Type B pancreatic cell (in vitro differentiated cells): ENCODE data around the gene PRDM16. TPM values are rescaled to one million over a fixed set of nuclear protein-coding genes. Genes with fewer than 3 reads are reported as not detected.

Experiments used
- DNase-seq: peaks from one replicate; pipeline ENCODE4 v3.0.0; 2021; ENCODE audit warnings: mixed read lengths; ENCODE audit not compliant: unreplicated experiment; ENCODE audit errors: extremely low spot score
- H3K27ac Mint-ChIP-seq: 2 replicates; pipeline ENCODE4 v1.8.0; 2021; ENCODE audit warnings: mild to moderate bottlenecking, mixed read lengths
- H3K27me3 Mint-ChIP-seq: 2 replicates; pipeline ENCODE4 v1.8.0; 2021; ENCODE audit warnings: mixed read lengths
- H3K36me3 Mint-ChIP-seq: 2 replicates; pipeline ENCODE4 v1.8.0; 2021; ENCODE audit warnings: mixed read lengths
- H3K4me1 Mint-ChIP-seq: one replicate; pipeline ENCODE4 v1.8.0; 2021; ENCODE audit warnings: mixed read lengths; ENCODE audit not compliant: unreplicated experiment
- H3K4me3 Mint-ChIP-seq: 2 replicates; pipeline ENCODE4 v1.8.0; 2021; ENCODE audit warnings: mild to moderate bottlenecking, mixed read lengths
- H3K9me3 Mint-ChIP-seq: 2 replicates; pipeline ENCODE4 v1.8.0; 2021; ENCODE audit warnings: mixed read lengths
- CTCF ChIP-seq: fragments of 200-600 bp; sonication (generic); conservative IDR thresholded peaks from 2 replicates; pipeline ENCODE4 v1.5.0; 2021; ENCODE audit warnings: antibody characterized with exemption, mild to moderate bottlenecking
- total RNA-seq: library from RNA; stranded (reverse); gene quantifications from 2 replicates; pipeline ENCODE4 v1.2.1, GENCODE V29; 2021; ENCODE audit warnings: low replicate concordance

The PRDM16 gene
- total RNA-seq, 1 donor from 2014 or later = 23.6 TPM

- no peaks in the 10 kb centered on the region for H3K36me3 Mint-ChIP-seq
- H3K27ac Mint-ChIP-seq = no peak overlapping the region
- H3K9me3 Mint-ChIP-seq = no peaks in the 10 kb centered on the region
- DNase-seq = no peak
- peaks cover 31% of the 10 kb centered on the region for H3K27me3 Mint-ChIP-seq
- peaks cover 22% of the 10 kb centered on the region for H3K4me1 Mint-ChIP-seq
- no peak for TF ChIP-seq CTCF
- H3K4me3 Mint-ChIP-seq = no peak overlapping the region
Measured at GRCh38 chr1:3273447-3273846, 204.4 kb downstream of the PRDM16 start.

- Mint-ChIP-seq H3K9me3 (no peaks in the 10 kb centered on the region), H3K36me3 (no peaks in the 10 kb centered on the region), H3K27ac (peak overlapping the region; percentile 51), H3K27me3 (peaks cover 19% of the 10 kb centered on the region), H3K4me1 (peaks cover 22% of the 10 kb centered on the region), H3K4me3 (peak overlapping the region; percentile 34)
- TF ChIP-seq CTCF = no peak
- no peak for DNase-seq
Measured at GRCh38 chr1:3274972-3275371, 206.0 kb downstream of the PRDM16 start.

DNA sequence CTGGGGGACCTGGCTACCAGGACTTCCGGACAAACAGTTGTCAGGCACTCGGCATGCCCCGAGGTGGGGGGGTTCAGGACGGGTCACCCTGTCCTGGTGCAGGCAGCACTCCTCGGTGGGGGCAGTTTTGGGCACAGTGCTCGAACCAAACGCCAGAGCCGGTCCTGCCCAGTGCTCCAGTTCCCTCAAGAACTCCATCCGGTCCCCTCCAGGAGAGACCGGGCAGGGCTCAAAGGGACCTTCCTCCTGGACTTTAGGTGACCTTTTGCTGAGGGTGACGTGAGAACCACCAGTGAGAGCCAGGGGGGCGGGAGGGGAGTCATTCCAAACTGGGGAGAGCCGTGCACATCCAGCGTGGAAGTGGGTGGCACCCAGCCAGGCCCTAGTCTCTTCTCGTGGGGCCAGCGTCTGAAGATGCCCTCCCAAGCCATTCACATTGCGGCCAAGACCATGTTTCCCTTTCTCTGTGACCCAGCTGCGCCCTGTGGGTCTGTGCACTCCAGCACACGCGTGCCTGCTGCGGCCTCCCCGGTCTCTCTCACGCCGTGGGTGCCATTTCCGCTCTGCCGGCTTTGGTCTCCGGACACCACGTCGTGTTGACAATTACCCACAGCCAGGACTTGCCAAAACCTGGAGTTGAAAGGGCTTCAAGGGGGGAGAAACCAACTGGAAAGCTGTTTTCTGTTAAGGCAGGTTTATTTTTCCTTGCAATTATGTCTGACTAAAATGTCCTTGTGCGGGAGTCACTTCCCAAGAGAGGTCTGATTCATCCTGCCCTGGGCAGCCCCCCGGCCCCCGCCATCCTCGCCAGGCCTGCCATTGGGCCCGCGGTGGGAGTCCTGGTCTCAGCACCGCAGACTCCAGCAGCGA lies 206.7 kb downstream of the PRDM16 start:
- TF ChIP-seq CTCF = no peak
- no peaks in the 10 kb centered on the region for H3K36me3 Mint-ChIP-seq
- no peak overlapping the region for H3K4me3 Mint-ChIP-seq
- no peak for DNase-seq
- no peak overlapping the region for H3K27ac Mint-ChIP-seq
- H3K27me3 Mint-ChIP-seq = peaks cover 18% of the 10 kb centered on the region
- peaks cover 22% of the 10 kb centered on the region for H3K4me1 Mint-ChIP-seq
- H3K9me3 Mint-ChIP-seq = no peaks in the 10 kb centered on the region

DNA sequence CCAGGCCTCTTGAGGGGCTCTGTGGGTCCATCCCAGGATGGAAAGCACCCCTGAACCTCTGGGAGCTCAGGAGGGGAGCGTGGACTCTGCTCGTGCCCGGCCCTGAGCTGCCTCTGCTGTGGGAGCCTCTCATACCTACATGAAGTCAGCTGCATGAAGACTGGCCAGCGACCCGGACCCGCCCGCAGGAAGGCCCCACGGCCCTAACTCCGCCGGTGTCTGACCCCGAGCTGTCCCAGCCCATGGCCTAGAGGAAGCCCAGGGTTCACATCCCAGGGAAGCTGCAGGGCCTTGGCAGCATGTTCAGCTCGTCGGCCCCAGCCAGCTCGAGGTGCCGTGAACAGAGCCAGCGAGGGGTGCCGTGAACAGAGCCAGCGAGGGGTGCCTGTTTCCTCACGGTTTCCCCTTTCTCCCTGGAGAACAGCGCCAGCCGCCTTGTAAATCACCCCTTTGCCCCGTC lies 207.4 kb downstream of the PRDM16 start:
- peaks cover 22% of the 10 kb centered on the region for H3K4me1 Mint-ChIP-seq
- H3K36me3 Mint-ChIP-seq = no peaks in the 10 kb centered on the region
- H3K9me3 Mint-ChIP-seq = no peaks in the 10 kb centered on the region
- no peak for TF ChIP-seq CTCF
- DNase-seq = no peak
- H3K27me3 Mint-ChIP-seq = peaks cover 21% of the 10 kb centered on the region
- H3K27ac Mint-ChIP-seq = no peak overlapping the region
- H3K4me3 Mint-ChIP-seq = no peak overlapping the region

DNA sequence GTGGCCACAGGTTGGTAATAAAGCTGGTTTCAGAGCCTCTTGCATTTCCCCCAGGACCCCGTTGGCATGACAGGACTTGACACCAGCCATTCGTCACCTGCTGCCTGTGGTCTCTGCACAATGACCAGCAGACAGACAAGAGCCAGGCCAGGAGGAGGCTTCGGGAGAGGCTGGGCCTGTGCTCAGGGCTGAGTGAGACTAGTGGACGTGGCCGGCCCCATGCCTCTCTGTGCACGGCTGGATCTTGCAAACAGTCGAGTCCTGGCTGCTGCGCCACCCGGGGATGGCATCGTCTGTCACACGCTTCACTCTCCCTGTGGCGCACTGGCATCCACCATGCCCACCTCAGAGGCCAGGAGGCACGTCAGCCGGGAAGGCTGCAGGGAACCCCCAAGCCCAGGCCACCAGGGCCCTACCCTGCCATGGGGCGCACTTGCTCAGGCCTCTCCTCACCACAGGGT lies 208.0 kb downstream of the PRDM16 start:
- Mint-ChIP-seq H3K4me3 (no peak overlapping the region), H3K36me3 (no peaks in the 10 kb centered on the region), H3K27ac (no peak overlapping the region), H3K27me3 (peaks cover 25% of the 10 kb centered on the region), H3K4me1 (peaks cover 22% of the 10 kb centered on the region), H3K9me3 (no peaks in the 10 kb centered on the region)
- TF ChIP-seq CTCF = no peak
- DNase-seq = no peak
